Measurements from ENCODE around the gene UBC.
"Not testable (repeated sequence)": the region's sequence is repeated elsewhere in the genome, so short reads cannot be mapped to it uniquely, and the experiment has no call there.

UBC gene

GRCh38 chr12:124913474-124914391, 717 bp downstream of the UBC start:
- DNase-seq: peak; percentile 83

- DNase-seq: not testable (repeated sequence)
These were observed 1.7 kb downstream of the UBC start for GRCh38 chr12:124912529-124913287.

- not testable (repeated sequence) for DNase-seq
These were observed 2.9 kb downstream of the UBC start for GRCh38 chr12:124911521-124911920.

- DNase-seq: no peak
These were observed 3.6 kb downstream of the UBC start for GRCh38 chr12:124910561-124911478.

GRCh38 chr12:124909831-124910560, 4.5 kb downstream of the UBC start:
- no peak for DNase-seq

GRCh38 chr12:124906606-124907261, 7.7 kb downstream of the UBC start:
- peak; percentile 69 for DNase-seq

GRCh38 chr12:124904306-124905098, 9.9 kb downstream of the UBC start:
- no peak for DNase-seq

- no peak for DNase-seq
These were observed 11.5 kb downstream of the UBC start for GRCh38 chr12:124902916-124903315.

- no peak for DNase-seq
These were observed 13.4 kb downstream of the UBC start for GRCh38 chr12:124901003-124901402.

GRCh38 chr12:124900345-124900795, 14.1 kb downstream of the UBC start:
- not testable (repeated sequence) for DNase-seq

GRCh38 chr12:124898923-124899294, 15.5 kb downstream of the UBC start:
- no peak for DNase-seq

GRCh38 chr12:124898200-124898922, 16.1 kb downstream of the UBC start:
- DNase-seq: peak; percentile 51

GRCh38 chr12:124896461-124896860, 18.0 kb downstream of the UBC start:
- no peak for DNase-seq

- no peak for DNase-seq
These were observed 20.5 kb downstream of the UBC start for GRCh38 chr12:124893792-124894516.

GRCh38 chr12:124888260-124888659, 26.2 kb downstream of the UBC start:
- DNase-seq: no peak

- DNase-seq: not testable (repeated sequence)
These were observed 26.7 kb downstream of the UBC start for GRCh38 chr12:124887766-124888165.

GRCh38 chr12:124884587-124885438, 29.6 kb downstream of the UBC start:
- no peak for DNase-seq

Measured in activated effector memory CD4-positive, alpha-beta T cell treated with Interleukin-2 at 50 U/mL for 16 hours (primary cell).